Thyroid gland (tissue), 4 donors: ENCODE measurements around the gene INPP4B.

Experiments used
- POLR2A ChIP-seq, 2 donors: fragments of 450-650 bp; IDR thresholded peaks; one replicate each; pipeline ENCODE4 v1.6.1; 2017; ENCODE audit warnings: antibody characterized with exemption in 2 of 2, mild to moderate bottlenecking in 2 of 2, moderate library complexity in 1 of 2
- TF ChIP-seq, protein P1 (sequence below), 6 experiments: fragments of 200-600 bp in 3 of 6; fragments of 450-650 bp in 3 of 6; sonication (generic) in 3 of 6; IDR thresholded peaks; one replicate each; pipeline ENCODE4 v1.5.1; 2016 to 2019; ENCODE audit warnings: antibody characterized with exemption in 6 of 6, mild to moderate bottlenecking in 2 of 6, inconsistent platforms in 1 of 6, moderate library complexity in 1 of 6

DNA sequence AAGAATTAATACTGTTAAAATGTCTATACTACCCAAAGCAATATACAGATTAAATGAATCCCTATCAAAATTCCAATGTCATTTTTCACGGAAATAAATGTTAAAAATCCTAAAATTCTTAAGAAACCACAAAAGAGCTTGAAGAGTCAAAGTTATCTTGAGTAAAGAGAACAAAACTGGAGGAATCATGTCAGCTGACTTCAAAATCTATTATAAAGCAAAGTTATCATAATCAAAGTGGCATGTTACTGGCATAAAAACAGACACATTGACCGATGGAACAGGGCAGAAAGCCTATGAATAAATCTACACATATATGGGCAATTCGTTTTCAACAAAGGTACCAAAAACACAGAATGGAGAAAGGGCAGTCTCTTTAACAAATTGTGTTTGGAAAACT is 579.0 kb downstream of the INPP4B start:
- TF ChIP-seq, protein P1, sequence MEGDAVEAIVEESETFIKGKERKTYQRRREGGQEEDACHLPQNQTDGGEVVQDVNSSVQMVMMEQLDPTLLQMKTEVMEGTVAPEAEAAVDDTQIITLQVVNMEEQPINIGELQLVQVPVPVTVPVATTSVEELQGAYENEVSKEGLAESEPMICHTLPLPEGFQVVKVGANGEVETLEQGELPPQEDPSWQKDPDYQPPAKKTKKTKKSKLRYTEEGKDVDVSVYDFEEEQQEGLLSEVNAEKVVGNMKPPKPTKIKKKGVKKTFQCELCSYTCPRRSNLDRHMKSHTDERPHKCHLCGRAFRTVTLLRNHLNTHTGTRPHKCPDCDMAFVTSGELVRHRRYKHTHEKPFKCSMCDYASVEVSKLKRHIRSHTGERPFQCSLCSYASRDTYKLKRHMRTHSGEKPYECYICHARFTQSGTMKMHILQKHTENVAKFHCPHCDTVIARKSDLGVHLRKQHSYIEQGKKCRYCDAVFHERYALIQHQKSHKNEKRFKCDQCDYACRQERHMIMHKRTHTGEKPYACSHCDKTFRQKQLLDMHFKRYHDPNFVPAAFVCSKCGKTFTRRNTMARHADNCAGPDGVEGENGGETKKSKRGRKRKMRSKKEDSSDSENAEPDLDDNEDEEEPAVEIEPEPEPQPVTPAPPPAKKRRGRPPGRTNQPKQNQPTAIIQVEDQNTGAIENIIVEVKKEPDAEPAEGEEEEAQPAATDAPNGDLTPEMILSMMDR (IDR thresholded peaks at IDR 0.05) = no peak
- no peak for TF ChIP-seq POLR2A (IDR thresholded peaks at IDR 0.05)
